Stimulated activated naive CD8-positive, alpha-beta T cell treated with anti-CD3 and anti-CD28 coated beads, Interleukin-15, amount 100 ng/mL, for 72 hours (primary cell): Measurements from ENCODE around the gene SYT15B.
"Not testable (repeated sequence)": the region's sequence is repeated elsewhere in the genome, so short reads cannot be mapped to it uniquely, and the experiment has no call there.

ENCODE experiments used
- ATAC-seq: fragments of 150-1000 bp; cut with Tn5 transposase; 2 replicates; pipeline ENCODE4 v1.10.0; 2021; ENCODE audit warnings: mild to moderate bottlenecking, moderate library complexity
- DNase-seq, 2 donors: peaks; one replicate each; pipeline ENCODE4 v3.0.0; 2021 to 2022
- H3K27ac Mint-ChIP-seq, 2 donors: one replicate each; pipeline ENCODE4 v1.8.0; 2022; ENCODE audit warnings: mild to moderate bottlenecking in 2 of 2, mixed read lengths in 2 of 2, moderate library complexity in 2 of 2
- H3K27me3 Mint-ChIP-seq: one replicate; pipeline ENCODE4 v1.8.0; 2022; ENCODE audit warnings: mixed read lengths
- H3K4me1 Mint-ChIP-seq: one replicate; pipeline ENCODE4 v1.8.0; 2022; ENCODE audit warnings: mild to moderate bottlenecking, mixed read lengths
- H3K4me3 Mint-ChIP-seq, 2 donors: one replicate each; pipeline ENCODE4 v1.8.0; 2022; ENCODE audit warnings: mild to moderate bottlenecking in 2 of 2, mixed read lengths in 2 of 2, moderate library complexity in 1 of 2
- H3K9me3 Mint-ChIP-seq, 2 donors: one replicate each; pipeline ENCODE4 v1.8.0; 2022; ENCODE audit warnings: mixed read lengths in 2 of 2

The SYT15B gene

GRCh38 chr10:47763554-47764175, at the start of gene SYT15B:
SYT15B (minus strand) TSS chr10:47763592; CDS start chr10:47762640, 952 bp downstream.
- not testable (repeated sequence) for H3K4me3 Mint-ChIP-seq, H3K9me3 Mint-ChIP-seq, H3K27me3 Mint-ChIP-seq, DNase-seq, H3K27ac Mint-ChIP-seq, H3K4me1 Mint-ChIP-seq
- ATAC-seq = peak; percentile 27

GRCh38 chr10:47779590-47779989, 16.2 kb upstream of the SYT15B start:
- not testable (repeated sequence) for H3K27ac Mint-ChIP-seq, H3K4me3 Mint-ChIP-seq, DNase-seq, ATAC-seq, H3K9me3 Mint-ChIP-seq, H3K27me3 Mint-ChIP-seq, H3K4me1 Mint-ChIP-seq

DNA sequence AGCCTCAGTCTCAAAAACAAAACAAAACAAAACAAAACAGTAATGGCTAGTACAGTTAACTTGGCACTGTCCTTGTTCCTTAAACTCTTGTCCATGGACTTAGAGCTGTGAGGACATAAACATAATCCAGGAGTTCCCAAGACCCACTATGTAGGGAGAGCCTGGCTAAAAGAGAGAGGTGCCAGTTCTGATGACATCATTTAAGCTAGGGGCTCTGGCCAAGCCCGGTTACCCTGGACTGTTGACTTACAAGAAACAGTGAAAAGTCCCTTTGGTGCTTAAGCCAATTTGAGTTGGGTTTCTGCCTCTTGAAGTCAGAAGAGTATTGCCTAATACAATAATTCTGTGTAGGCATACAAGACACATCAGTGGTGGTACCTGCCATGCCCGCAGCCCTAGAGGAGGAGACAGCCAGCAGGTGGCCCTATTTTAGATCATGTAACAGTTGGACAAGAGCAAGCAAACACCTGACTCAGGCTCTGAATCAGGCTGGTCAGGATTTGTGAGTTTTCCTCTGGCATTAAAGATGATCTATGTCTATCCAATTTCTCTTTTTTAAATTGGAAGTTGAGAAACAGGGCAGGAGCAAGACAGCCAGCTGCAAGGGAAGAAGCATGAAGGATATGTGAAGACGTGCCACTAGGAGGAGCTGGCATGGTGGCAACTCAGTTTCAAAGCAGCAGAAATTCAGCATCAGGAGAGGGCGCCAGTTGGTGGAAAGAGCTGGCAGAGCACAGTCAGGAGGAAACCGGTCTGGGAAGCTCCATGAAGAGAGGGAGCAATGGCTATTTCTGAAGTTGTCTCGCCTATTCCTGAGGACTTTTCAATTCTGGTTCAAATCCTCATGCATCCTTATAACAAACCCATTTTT, 12.2 kb upstream of the SYT15B start:
- ATAC-seq (peak; percentile 78), DNase-seq (peak in 1 of 2 donors; percentile 50)
- H3K27ac Mint-ChIP-seq, H3K4me1 Mint-ChIP-seq, H3K4me3 Mint-ChIP-seq, H3K27me3 Mint-ChIP-seq, H3K9me3 Mint-ChIP-seq: not testable (repeated sequence)

- not testable (repeated sequence) for H3K4me3 Mint-ChIP-seq, DNase-seq, H3K27me3 Mint-ChIP-seq, H3K9me3 Mint-ChIP-seq, ATAC-seq, H3K4me1 Mint-ChIP-seq, H3K27ac Mint-ChIP-seq
Observed at GRCh38 chr10:47770745-47771144, 7.4 kb upstream of the SYT15B start.

DNA sequence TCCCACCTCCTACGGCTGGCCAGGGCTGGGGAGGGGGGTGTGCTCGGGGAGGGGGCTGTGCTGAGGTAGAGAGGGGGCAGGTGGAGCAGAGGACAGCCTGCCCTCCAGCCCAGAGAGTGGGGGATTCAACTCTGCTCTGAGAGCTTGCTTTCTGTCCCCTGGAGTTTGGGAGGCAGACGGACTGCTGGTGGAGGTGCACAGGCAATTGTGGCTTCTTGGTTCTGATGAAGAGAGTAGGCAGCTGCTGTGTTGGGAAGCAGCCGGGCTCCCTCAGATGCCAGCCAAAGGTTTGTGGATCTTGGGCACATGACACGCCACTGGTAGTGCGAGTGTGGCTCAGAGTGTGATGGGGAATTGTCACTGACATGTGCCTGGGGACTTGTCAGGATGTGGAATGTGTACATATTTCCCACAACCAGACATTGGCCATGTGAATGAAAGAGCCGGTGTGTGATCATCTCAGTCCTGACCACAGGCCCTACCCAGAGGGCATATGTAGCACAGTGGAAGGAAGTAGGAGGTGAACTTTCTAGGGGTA, 5.3 kb upstream of the SYT15B start:
- H3K4me1 Mint-ChIP-seq, H3K27me3 Mint-ChIP-seq, H3K4me3 Mint-ChIP-seq, DNase-seq, ATAC-seq, H3K9me3 Mint-ChIP-seq, H3K27ac Mint-ChIP-seq: not testable (repeated sequence)

DNA sequence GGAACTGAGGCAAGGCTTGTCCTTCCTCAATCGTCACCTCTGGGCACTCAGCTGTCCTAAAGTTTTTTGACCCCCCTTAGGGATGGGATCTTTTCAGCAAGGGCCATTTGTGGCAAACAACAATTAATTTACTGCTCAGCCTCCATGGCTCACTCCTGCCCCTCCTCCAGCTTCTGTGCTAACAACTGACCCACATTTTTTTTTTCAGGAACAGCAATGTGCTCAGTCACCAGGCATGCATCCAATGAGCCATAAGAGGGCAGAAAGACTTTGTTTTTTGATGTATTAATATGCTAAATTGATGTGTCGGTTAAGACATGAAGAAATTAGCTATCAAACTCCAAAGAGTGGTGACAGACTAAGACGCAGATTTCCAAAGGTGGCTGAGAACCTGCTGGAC, 4.7 kb upstream of the SYT15B start:
- not testable (repeated sequence) for H3K27me3 Mint-ChIP-seq, H3K27ac Mint-ChIP-seq, H3K4me1 Mint-ChIP-seq, ATAC-seq, DNase-seq, H3K4me3 Mint-ChIP-seq, H3K9me3 Mint-ChIP-seq

DNA sequence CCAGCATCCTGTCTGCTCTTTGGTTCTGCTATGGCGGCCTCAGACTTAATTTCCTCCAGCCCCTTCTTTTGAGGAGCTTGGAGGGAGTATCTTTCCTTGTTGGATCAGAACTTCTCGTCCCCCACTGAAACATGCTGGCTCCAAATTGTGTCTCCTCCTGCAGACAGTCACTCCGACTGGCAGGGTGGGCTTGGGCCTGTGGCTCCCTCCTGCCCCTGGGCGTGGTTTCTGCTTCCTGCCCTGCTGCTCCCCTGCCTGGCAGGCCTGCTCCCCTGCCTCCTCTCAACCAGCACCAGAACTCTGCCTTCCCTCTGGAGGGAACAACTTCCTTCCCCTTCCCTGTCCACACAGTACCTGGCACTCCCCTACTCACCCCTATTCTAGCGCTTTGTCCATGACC, 3.8 kb upstream of the SYT15B start:
- not testable (repeated sequence) for DNase-seq, ATAC-seq, H3K27ac Mint-ChIP-seq, H3K4me1 Mint-ChIP-seq, H3K27me3 Mint-ChIP-seq, H3K4me3 Mint-ChIP-seq, H3K9me3 Mint-ChIP-seq

DNA sequence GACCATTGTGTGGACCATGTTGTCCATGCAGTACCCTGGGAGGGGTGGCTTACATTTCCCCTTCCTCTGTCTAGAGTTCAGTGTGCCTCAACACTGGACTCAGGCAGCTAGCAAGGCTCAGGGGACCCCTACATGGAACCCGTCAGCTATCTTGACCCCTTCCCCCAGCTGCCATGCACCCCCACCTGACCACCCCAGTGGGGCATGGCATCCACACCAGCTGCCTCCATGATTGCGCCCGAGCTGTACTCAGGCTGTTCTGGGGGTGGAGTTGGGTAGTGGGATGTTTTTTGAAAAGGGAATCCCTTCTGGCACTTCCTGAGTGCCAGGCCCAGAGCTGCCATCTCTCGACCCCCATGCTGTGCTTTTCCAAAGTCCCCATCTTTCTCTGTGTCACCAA, 1.8 kb upstream of the SYT15B start:
- H3K27me3 Mint-ChIP-seq, H3K27ac Mint-ChIP-seq, H3K4me3 Mint-ChIP-seq, ATAC-seq, H3K9me3 Mint-ChIP-seq, H3K4me1 Mint-ChIP-seq, DNase-seq: not testable (repeated sequence)

DNA sequence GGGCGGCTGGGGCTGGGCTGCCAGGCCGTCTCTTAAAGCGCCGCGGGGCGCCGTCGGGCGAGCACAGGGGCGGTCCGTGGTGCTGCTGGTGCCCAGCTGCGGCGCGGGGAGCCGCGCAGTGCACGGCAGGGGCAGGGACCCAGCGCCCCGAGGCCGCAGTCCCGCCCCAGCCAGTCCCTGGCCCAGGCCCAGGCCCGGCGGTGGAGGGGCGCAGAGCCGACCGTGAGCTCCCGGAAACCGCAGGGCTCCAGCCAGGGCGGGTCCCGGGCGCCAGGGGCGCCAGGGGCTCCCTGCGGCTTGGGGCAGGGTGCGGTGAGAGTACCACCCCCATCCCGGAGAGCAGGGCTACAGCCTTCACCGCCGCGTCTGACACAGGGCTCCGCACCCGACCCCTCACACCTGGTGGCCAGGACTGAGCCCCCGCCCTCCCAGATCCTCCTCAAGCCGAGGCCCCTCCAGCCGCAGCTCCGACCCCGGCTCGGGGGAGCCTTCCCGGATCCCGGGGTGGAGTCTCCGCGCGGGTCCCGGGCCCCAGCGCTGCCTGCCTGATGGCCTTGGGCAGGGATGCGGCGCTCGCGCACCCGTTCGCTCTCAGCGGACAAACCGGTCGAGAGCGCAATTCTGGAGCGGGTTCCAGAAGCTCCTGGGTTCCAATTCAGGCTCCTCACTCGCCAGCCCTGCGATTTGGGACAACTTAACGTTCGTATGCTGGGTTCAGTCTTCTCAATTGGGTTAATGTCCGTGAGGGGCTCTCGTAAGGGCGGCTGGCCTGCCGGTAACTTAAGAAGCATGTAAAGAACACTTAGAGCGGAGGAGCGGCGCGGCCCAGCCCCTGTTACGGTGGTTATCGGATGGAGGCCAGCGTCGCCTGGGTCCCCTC, 478 bp downstream of the SYT15B start:
- H3K9me3 Mint-ChIP-seq, DNase-seq: not testable (repeated sequence)
- ATAC-seq = peak; percentile 33

DNA sequence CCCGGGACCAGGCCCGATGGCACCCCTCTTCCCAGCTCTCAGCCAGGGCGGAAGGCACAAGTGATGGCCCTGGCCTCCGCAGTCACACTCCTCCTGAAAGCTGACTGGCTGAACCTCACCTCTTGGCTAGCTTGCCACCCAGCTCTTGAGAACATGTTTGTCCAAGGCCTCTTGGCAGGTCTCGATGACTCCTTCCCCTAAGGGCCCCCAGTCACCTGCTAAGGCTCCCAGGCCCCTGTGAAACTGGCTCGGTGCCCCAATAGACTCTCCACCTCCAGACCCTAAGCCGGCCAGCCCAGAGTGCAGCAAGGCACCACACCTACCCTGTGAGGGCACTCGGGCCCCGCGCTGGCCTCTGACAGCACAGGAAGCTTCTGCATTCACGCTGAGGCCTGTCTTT, 4.5 kb downstream of the SYT15B start:
- DNase-seq, H3K27me3 Mint-ChIP-seq, H3K27ac Mint-ChIP-seq, ATAC-seq, H3K9me3 Mint-ChIP-seq, H3K4me1 Mint-ChIP-seq, H3K4me3 Mint-ChIP-seq: not testable (repeated sequence)

More for the DNA sequence above, 478 bp downstream of the SYT15B start:
- H3K4me3 Mint-ChIP-seq, H3K27ac Mint-ChIP-seq, H3K4me1 Mint-ChIP-seq, H3K27me3 Mint-ChIP-seq: not testable (repeated sequence)

GRCh38 chr10:47756169-47756568, 7.2 kb downstream of the SYT15B start:
- not testable (repeated sequence) for H3K27ac Mint-ChIP-seq, DNase-seq, H3K27me3 Mint-ChIP-seq, H3K4me1 Mint-ChIP-seq, H3K9me3 Mint-ChIP-seq, H3K4me3 Mint-ChIP-seq, ATAC-seq

DNA sequence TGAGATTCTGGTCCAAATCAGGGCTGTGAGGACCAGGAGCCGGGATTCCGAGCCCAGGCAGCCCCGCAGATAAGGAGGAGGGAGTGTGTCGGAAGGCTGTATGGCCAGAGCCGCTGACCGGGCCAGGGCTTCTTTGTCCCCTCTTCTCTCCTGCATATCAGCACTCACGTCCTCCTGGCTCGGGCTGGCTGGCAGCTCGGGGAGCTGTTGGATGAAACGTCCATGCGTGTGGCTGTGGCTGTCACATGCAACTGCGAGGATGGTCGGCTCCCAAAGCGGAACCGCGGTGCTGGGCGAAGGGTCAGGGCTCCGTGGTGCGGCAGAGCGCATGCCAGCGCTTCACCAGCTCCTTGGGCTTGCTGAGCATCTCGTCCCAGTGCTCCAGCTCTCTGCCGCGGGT, 9.5 kb downstream of the SYT15B start:
- not testable (repeated sequence) for H3K4me1 Mint-ChIP-seq, H3K27me3 Mint-ChIP-seq, H3K27ac Mint-ChIP-seq, ATAC-seq, DNase-seq, H3K4me3 Mint-ChIP-seq, H3K9me3 Mint-ChIP-seq

GRCh38 chr10:47753176-47753575, 10.2 kb downstream of the SYT15B start:
- ATAC-seq = peak; percentile 66
- not testable (repeated sequence) for H3K9me3 Mint-ChIP-seq, H3K27ac Mint-ChIP-seq, DNase-seq, H3K4me1 Mint-ChIP-seq, H3K4me3 Mint-ChIP-seq, H3K27me3 Mint-ChIP-seq

- not testable (repeated sequence) for DNase-seq, H3K9me3 Mint-ChIP-seq, ATAC-seq, H3K27ac Mint-ChIP-seq, H3K27me3 Mint-ChIP-seq, H3K4me3 Mint-ChIP-seq, H3K4me1 Mint-ChIP-seq
Observed at GRCh38 chr10:47751821-47752220, 11.6 kb downstream of the SYT15B start.

DNA sequence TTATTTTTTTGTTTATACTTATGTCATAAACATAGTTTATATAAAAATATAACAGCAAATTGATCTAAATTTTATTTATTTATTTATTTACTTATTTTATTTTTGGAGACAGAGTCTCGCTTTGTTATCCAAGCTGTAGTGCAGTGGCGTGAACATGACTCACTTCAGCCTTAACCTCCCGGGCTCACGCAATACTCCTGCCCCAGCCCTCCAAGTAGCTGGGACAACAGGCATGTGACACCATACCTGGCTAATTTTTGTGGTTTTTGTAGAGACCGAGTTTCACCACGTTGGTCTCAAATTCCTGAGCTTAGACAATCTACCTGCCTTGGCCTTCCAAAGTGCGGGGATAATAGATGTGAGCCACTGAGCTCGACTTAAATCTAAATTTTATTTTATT, 13.0 kb downstream of the SYT15B start:
- ATAC-seq, H3K4me1 Mint-ChIP-seq, H3K9me3 Mint-ChIP-seq, H3K4me3 Mint-ChIP-seq, H3K27me3 Mint-ChIP-seq, DNase-seq, H3K27ac Mint-ChIP-seq: not testable (repeated sequence)
